RKO (cell line): ENCODE results near the gene SMPDL3B.

Experiments used
- DNase-seq: peaks from one replicate; pipeline ENCODE4 v3.0.0-alpha.2; 2016; ENCODE audit warnings: low spot score

SMPDL3B gene

GRCh38 chr1:27940870-27941560, 6.2 kb downstream of the SMPDL3B start:
- DNase-seq: no peak

GRCh38 chr1:27941671-27942540, 7.1 kb downstream of the SMPDL3B start:
- DNase-seq: no peak

GRCh38 chr1:27945020-27945419, 10.2 kb downstream of the SMPDL3B start:
- DNase-seq: no peak

GRCh38 chr1:27949027-27949426, 14.2 kb downstream of the SMPDL3B start:
- no peak for DNase-seq

- DNase-seq: no peak
Measured at GRCh38 chr1:27951396-27951795, 16.6 kb downstream of the SMPDL3B start.

- DNase-seq: no peak
Measured at GRCh38 chr1:27952147-27952546, 17.3 kb downstream of the SMPDL3B start.

GRCh38 chr1:27954186-27954585, 19.4 kb downstream of the SMPDL3B start:
- DNase-seq: no peak

GRCh38 chr1:27955076-27955475, 20.3 kb downstream of the SMPDL3B start:
- no peak for DNase-seq

GRCh38 chr1:27956761-27957160, 22.0 kb downstream of the SMPDL3B start:
- DNase-seq: no peak

GRCh38 chr1:27957655-27958054, 22.9 kb downstream of the SMPDL3B start:
- no peak for DNase-seq

- DNase-seq: no peak
Measured at GRCh38 chr1:27958513-27958912, 23.7 kb downstream of the SMPDL3B start.

- peak; percentile 79 for DNase-seq
Measured at GRCh38 chr1:27959792-27960603, 25.2 kb downstream of the SMPDL3B start, which contains the start of gene XKR8. XKR8 (plus strand) TSS chr1:27959973; CDS start chr1:27960070, 97 bp downstream.

- DNase-seq: no peak
Measured at GRCh38 chr1:27960762-27961645, 26.2 kb downstream of the SMPDL3B start.

- no peak for DNase-seq
Measured at GRCh38 chr1:27961646-27962221, 26.9 kb downstream of the SMPDL3B start.

GRCh38 chr1:27963393-27963792, 28.6 kb downstream of the SMPDL3B start:
- DNase-seq: no peak

GRCh38 chr1:27966402-27967105, 31.8 kb downstream of the SMPDL3B start:
- DNase-seq: no peak

GRCh38 chr1:27967106-27967883, 32.5 kb downstream of the SMPDL3B start:
- no peak for DNase-seq

GRCh38 chr1:27967884-27968466, 33.2 kb downstream of the SMPDL3B start:
- DNase-seq: no peak

GRCh38 chr1:27968692-27969091, 33.9 kb downstream of the SMPDL3B start:
- peak; percentile 28 for DNase-seq
